HepG2 (cell line): ENCODE data around the gene DIRAS3. TPM values are rescaled to one million over a fixed set of nuclear protein-coding genes. Genes with fewer than 3 reads are reported as not detected.

Source experiments
- ATAC-seq: fragments of 200-7000 bp; cut with Tn5 transposase; 3 replicates; pipeline ENCODE4 v1.9.1; 2020; ENCODE audit warnings: mild to moderate bottlenecking, moderate library complexity
- BruUV-seq: library from RNA; stranded (reverse); fragments of 400-500 nt; replicated peaks from 2 replicates; lab custom pipeline; 2021; lab: Mats Ljungman, UMichigan
- CTCF ChIA-PET: fragments of 300-600 bp; formaldehyde crosslinking; extraction: SDS; loops from one replicate; lab custom pipeline; 2021; ENCODE audit warnings: low total read pairs, inconsistent platforms, low intra/inter-chr PET ratio; lab: Yijun Ruan, JAX
- POLR2A ChIA-PET: fragments of 350-600 bp; sonication (Branson Sonifier 250); formaldehyde crosslinking; loops from one replicate; lab custom pipeline; 2020; ENCODE audit warnings: antibody characterized with exemption, inconsistent platforms; lab: Yijun Ruan, JAX
- DNase-seq: peaks from one replicate; pipeline ENCODE4 v3.0.0-alpha.2; 2015; ENCODE audit warnings: low spot score
- FAIRE-seq: peaks from 3 replicates; lab custom pipeline; 2011; peaks lifted over from hg19 to GRCh38; lab: Jason Lieb, UNC
- H2AFZ ChIP-seq: one replicate; pipeline ENCODE4 v1.6.1; 2011; ENCODE audit warnings: low read length, inconsistent platforms
- H3K27ac ChIP-seq: fragments of 300-600 bp; 3 replicates; pipeline ENCODE4 v1.8.0; 2011; ENCODE audit warnings: mixed run types, mild to moderate bottlenecking, mixed read lengths, low read length, inconsistent platforms; ENCODE audit not compliant: insufficient read depth; ENCODE audit errors: extremely low read length
- H3K27me3 ChIP-seq, 2 experiments: fragments of 200-600 bp in 1 of 2; 2 replicates in 1 of 2; 3 replicates in 1 of 2; pipeline versions ENCODE4 v1.6.0 to v1.8.0; 2011; ENCODE audit warnings: low read length in 2 of 2, mild to moderate bottlenecking in 2 of 2, moderate library complexity in 2 of 2, inconsistent platforms in 1 of 2; ENCODE audit not compliant: insufficient read depth in 2 of 2, control insufficient read depth in 1 of 2
- H3K36me3 ChIP-seq, 2 experiments: fragments of 200-600 bp in 1 of 2; replicated peaks in 1 of 2; 2 replicates in 1 of 2; 3 replicates in 1 of 2; pipeline versions ENCODE4 v1.5.1 to v1.8.0; 2011; ENCODE audit warnings: low read length in 2 of 2, inconsistent platforms in 1 of 2; ENCODE audit not compliant: insufficient read depth in 2 of 2, control insufficient read depth in 1 of 2
- H3K4me1 ChIP-seq: 2 replicates; pipeline ENCODE4 v1.5.1; 2012; ENCODE audit warnings: low read length, inconsistent platforms; ENCODE audit not compliant: insufficient read depth
- H3K4me2 ChIP-seq: 2 replicates; pipeline ENCODE4 v1.6.0; 2011; ENCODE audit warnings: low read depth, low read length, inconsistent platforms
- H3K4me3 ChIP-seq, 3 experiments: fragments of 200-600 bp in 1 of 3; sonication (generic), shearing (Covaris generic) in 1 of 3; replicated peaks in 1 of 3; 2 replicates each; pipeline ENCODE4 v1.5.1; 2011 to 2016; ENCODE audit warnings: low read length in 3 of 3, inconsistent platforms in 2 of 3, low read depth in 2 of 3, mild to moderate bottlenecking in 2 of 3, control low read depth in 1 of 3, mixed read lengths in 1 of 3; ENCODE audit not compliant: insufficient read depth in 1 of 3
- H3K79me2 ChIP-seq: one replicate; pipeline ENCODE4 v1.6.1; 2011; ENCODE audit warnings: low read length, inconsistent platforms; ENCODE audit not compliant: insufficient read depth
- H3K9ac ChIP-seq: 2 replicates; pipeline ENCODE4 v1.6.0; 2011; ENCODE audit warnings: mild to moderate bottlenecking, low read depth, low read length, inconsistent platforms; ENCODE audit not compliant: insufficient read depth
- H3K9me3 ChIP-seq: 2 replicates; pipeline ENCODE4 v1.5.1; 2012; ENCODE audit warnings: mild to moderate bottlenecking, low read length
- H4K20me1 ChIP-seq: 2 replicates; pipeline ENCODE4 v1.6.0; 2011; ENCODE audit warnings: inconsistent platforms, mild to moderate bottlenecking, low read length, moderate library complexity; ENCODE audit not compliant: insufficient read depth
- AGO2 ChIP-seq: fragments of 200-400 bp; formaldehyde crosslinking; optimal IDR thresholded peaks from 2 replicates; pipeline ENCODE3; 2017; ENCODE audit warnings: mild to moderate bottlenecking, low read depth, low read length, moderate library complexity
- DNMT3B ChIP-seq: conservative IDR thresholded peaks from 2 replicates; pipeline ENCODE4 v1.6.1; 2016; ENCODE audit warnings: missing biosample characterization, control low read depth
- GLI4 ChIP-seq: sonication (generic); formaldehyde crosslinking; IDR thresholded peaks from 2 replicates; pipeline ENCODE4 v1.5.1; 2020; ENCODE audit warnings: missing genetic modification reagents, mild to moderate bottlenecking, moderate library complexity, borderline replicate concordance
- PHF20 ChIP-seq: sonication (generic); formaldehyde crosslinking; IDR thresholded peaks from 2 replicates; pipeline ENCODE4 v1.5.0; 2020; ENCODE audit warnings: mild to moderate bottlenecking, missing genetic modification reagents
- ZNF101 ChIP-seq: sonication (generic); formaldehyde crosslinking; IDR thresholded peaks from 2 replicates; pipeline ENCODE4 v1.4.0; 2020; ENCODE audit warnings: mild to moderate bottlenecking, low read depth, missing genetic modification reagents, borderline replicate concordance
- ZNF234 ChIP-seq: sonication (generic); formaldehyde crosslinking; conservative IDR thresholded peaks from 2 replicates; pipeline ENCODE4 v1.5.1; 2020; ENCODE audit warnings: mild to moderate bottlenecking, missing genetic modification reagents
- WGBS: methylation state at CpG from one replicate; pipeline ENCODE4 v1.1.6; 2017; ENCODE audit warnings: low lambda C conversion rate; 5-methylcytosine and 5-hydroxymethylcytosine counted together
- in situ Hi-C: cut with HindIII; loops from 2 replicates; pipeline ENCODE4 v1.10.0; 2017; ENCODE audit warnings: low pct_unique_long_range_greater_than_20kb; ENCODE audit not compliant: extremely low pct_ligation_motif_present
- intact Hi-C: fragments of 100-400 bp; cut with micrococcal nuclease; formaldehyde crosslinking; loops from one replicate; pipeline ENCODE4 v1.10.0; 2022; ENCODE audit not compliant: unreplicated experiment
- polyA plus RNA-seq, 8 experiments: library from polyadenylated mRNA; depleted of rRNA in 3 of 8; stranded (reverse) in 7 of 8; unstranded in 1 of 8; fragments of >200 nt; fragmentation: Illumina TruSeq in 4 of 8; extraction: Trizol in 4 of 8; gene quantifications; 2 replicates each; pipeline versions ENCODE4 v1.2.1 to v1.2.3, GENCODE V29; 2011 to 2016; ENCODE audit warnings: low read depth in 4 of 8, missing spikeins in 1 of 8, mixed read lengths in 1 of 8; ENCODE audit not compliant: insufficient read depth in 1 of 8
- total RNA-seq, 5 experiments: library from RNA; depleted of rRNA; stranded (reverse); fragments of >200 nt; fragmentation: Illumina TruSeq; extraction: Trizol; gene quantifications; 2 replicates each; pipeline ENCODE4 v1.2.3, GENCODE V29; 2016; ENCODE audit warnings: low read depth in 1 of 5
- TF ChIP-seq, protein P1 (sequence below): sonication (generic); formaldehyde crosslinking; IDR thresholded peaks from 2 replicates; pipeline ENCODE4 v1.4.0; 2020; ENCODE audit warnings: mild to moderate bottlenecking, missing genetic modification reagents

DIRAS3 gene
- total and polyA plus RNA-seq, 2 of the 13 experiments (the other 11 are each of a cell fraction or from before 2014, with no cell fraction given): not detected

DNA sequence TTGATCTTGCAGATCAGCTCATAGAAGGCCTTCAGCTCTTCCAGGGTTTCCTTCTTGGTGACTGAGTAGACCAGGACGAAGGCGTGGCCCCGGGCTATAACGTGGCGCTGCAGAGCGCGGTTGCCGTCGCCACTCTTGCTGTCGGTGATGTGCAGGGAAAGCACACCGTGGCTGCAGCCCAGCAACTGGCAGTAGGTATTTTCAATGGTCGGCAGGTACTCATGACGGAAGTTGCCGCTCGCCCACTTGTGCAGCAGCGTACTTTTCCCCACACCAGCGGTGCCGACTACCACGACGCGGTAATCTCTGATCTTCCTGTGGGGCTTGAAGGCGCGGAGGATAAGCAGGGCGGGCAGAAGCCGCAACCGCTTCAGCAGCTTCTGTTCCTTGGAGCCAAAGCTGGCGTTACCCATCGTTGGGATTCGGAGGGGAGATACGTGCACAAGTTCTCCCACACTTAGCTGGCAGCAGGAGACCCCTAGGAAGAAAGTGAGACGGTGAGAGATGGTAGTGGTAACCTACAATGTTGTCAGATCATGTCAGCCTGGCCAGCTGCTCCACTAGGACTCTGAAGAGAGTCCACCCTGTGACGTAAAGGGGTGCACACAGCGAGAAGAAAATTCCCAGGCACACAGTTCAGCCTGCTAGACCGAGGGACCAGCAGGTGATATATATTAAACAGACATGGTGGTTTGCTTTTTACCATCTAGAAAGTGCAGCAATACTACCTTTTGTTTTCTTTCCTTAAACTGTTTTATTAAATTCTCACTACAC, 3.4 kb downstream of the DIRAS3 start:
- H3K4me3 ChIP-seq: no peak overlapping the region
- ATAC-seq: no peak
- TF ChIP-seq PHF20 (no peak), DNMT3B (CRISPR knock-in tag) (no peak), GLI4 (CRISPR knock-in tag) (no peak), ZNF101 (CRISPR knock-in tag) (no peak), ZNF234 (no peak), AGO2 (no peak)
- TF ChIP-seq, protein P1, sequence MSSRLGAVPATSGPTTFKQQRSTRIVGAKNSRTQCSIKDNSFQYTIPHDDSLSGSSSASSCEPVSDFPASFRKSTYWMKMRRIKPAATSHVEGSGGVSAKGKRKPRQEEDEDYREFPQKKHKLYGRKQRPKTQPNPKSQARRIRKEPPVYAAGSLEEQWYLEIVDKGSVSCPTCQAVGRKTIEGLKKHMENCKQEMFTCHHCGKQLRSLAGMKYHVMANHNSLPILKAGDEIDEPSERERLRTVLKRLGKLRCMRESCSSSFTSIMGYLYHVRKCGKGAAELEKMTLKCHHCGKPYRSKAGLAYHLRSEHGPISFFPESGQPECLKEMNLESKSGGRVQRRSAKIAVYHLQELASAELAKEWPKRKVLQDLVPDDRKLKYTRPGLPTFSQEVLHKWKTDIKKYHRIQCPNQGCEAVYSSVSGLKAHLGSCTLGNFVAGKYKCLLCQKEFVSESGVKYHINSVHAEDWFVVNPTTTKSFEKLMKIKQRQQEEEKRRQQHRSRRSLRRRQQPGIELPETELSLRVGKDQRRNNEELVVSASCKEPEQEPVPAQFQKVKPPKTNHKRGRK (CRISPR knock-in tag): no peak
- no peaks in the 10 kb centered on the region for H3K79me2 ChIP-seq
- no peaks in the 10 kb centered on the region for H3K9me3 ChIP-seq
- no peak overlapping the region for H3K9ac ChIP-seq
- peaks cover 1 to 16% of the 10 kb centered on the region in 2 experiments; a peak in 2 of 5 replicates for H3K27me3 ChIP-seq
- intact Hi-C loops (no loop called here), in situ Hi-C loops (no loop called here)
- ChIA-PET CTCF (no interaction called here), POLR2A (no interaction called here)
- no peak overlapping the region for H3K27ac ChIP-seq
- FAIRE-seq: no peak
- no peaks in the 10 kb centered on the region for H4K20me1 ChIP-seq
- DNase-seq: no peak
- BruUV-seq: no TSS peak
- no peaks in the 10 kb centered on the region for H3K4me1 ChIP-seq
- 52% methylated on average over 22 of the region's 34 CpGs for WGBS
- H3K4me2 ChIP-seq: no peak overlapping the region
- no peaks in the 10 kb centered on the region for H3K36me3 ChIP-seq
- H2AFZ ChIP-seq: no peak overlapping the region
